Bone marrow (tissue), 2 donors: Measurements from ENCODE around the gene RAB6B.

Experiments used
- DNase-seq, 2 donors: peaks; one replicate each; lab custom pipeline; 2025; lab: John Stamatoyannopoulos, UW

The RAB6B gene

GRCh38 chr3:133835961-133836360, 59.7 kb downstream of the RAB6B start:
- DNase-seq: no peak

- no peak for DNase-seq
Observed at GRCh38 chr3:133835418-133835743, 60.3 kb downstream of the RAB6B start.

GRCh38 chr3:133834621-133835417, 60.9 kb downstream of the RAB6B start:
- DNase-seq: no peak

GRCh38 chr3:133833880-133834620, 61.6 kb downstream of the RAB6B start:
- no peak for DNase-seq

- no peak for DNase-seq
Observed at GRCh38 chr3:133833267-133833666, 62.4 kb downstream of the RAB6B start.

- DNase-seq: no peak
Observed at GRCh38 chr3:133832802-133833144, 62.9 kb downstream of the RAB6B start.

- no peak for DNase-seq
Observed at GRCh38 chr3:133831966-133832801, 63.5 kb downstream of the RAB6B start.

- no peak for DNase-seq
Observed at GRCh38 chr3:133830071-133830470, 65.6 kb downstream of the RAB6B start.

- no peak for DNase-seq
Observed at GRCh38 chr3:133829310-133829707, 66.4 kb downstream of the RAB6B start.

- DNase-seq: no peak
Observed at GRCh38 chr3:133828576-133829309, 66.9 kb downstream of the RAB6B start.

GRCh38 chr3:133827684-133828083, 68.0 kb downstream of the RAB6B start:
- no peak for DNase-seq

- DNase-seq: no peak
Observed at GRCh38 chr3:133827136-133827535, 68.5 kb downstream of the RAB6B start.

- DNase-seq: no peak
Observed at GRCh38 chr3:133825969-133826727, 69.5 kb downstream of the RAB6B start.

GRCh38 chr3:133824961-133825485, 70.7 kb downstream of the RAB6B start:
- no peak for DNase-seq

- DNase-seq: no peak
Observed at GRCh38 chr3:133821767-133822638, 73.7 kb downstream of the RAB6B start.

- DNase-seq: no peak
Observed at GRCh38 chr3:133820889-133821675, 74.6 kb downstream of the RAB6B start.

GRCh38 chr3:133820129-133820528, 75.6 kb downstream of the RAB6B start:
- no peak for DNase-seq

- DNase-seq: no peak
Observed at GRCh38 chr3:133815386-133815785, 80.3 kb downstream of the RAB6B start.

GRCh38 chr3:133812872-133813271, 82.8 kb downstream of the RAB6B start:
- no peak for DNase-seq
